K562 (cell line): ENCODE measurements around the gene GPATCH2. TPM values are rescaled to one million over a fixed set of nuclear protein-coding genes. Genes with fewer than 3 reads are reported as not detected.

Experiments
- CEBPZ ChIP-seq: fragments of 150-350 bp; IDR thresholded peaks from 2 replicates; pipeline ENCODE4 v1.6.1; 2014; ENCODE audit warnings: low read depth, mild to moderate bottlenecking, low read length, borderline replicate concordance
- FOSL1 ChIP-seq: fragments of 200-800 bp; sonication (Bioruptor generic); conservative IDR thresholded peaks from 2 replicates; pipeline ENCODE4 v1.6.1; 2016; ENCODE audit warnings: missing genetic modification characterization, missing compliant biosample characterization
- USF1 ChIP-seq: sonication (generic); formaldehyde crosslinking; IDR thresholded peaks from 2 replicates; pipeline ENCODE4 v1.9.0; 2022; ENCODE audit warnings: mild to moderate bottlenecking, missing genetic modification reagents
- ZBTB11 ChIP-seq, 3 experiments: fragments of 200-800 bp in 1 of 3; fragments of 250-450 bp in 1 of 3; fragments of 450-650 bp in 1 of 3; sonication (Bioruptor Pico) in 1 of 3; sonication (Bioruptor generic) in 1 of 3; formaldehyde crosslinking in 1 of 3; IDR thresholded peaks; 2 replicates each; pipeline versions ENCODE4 v1.6.1 to v1.8.0; 2016 to 2022; ENCODE audit warnings: mild to moderate bottlenecking in 2 of 3, missing genetic modification characterization in 2 of 3, missing compliant biosample characterization in 1 of 3, moderate library complexity in 1 of 3
- polyA plus RNA-seq, 8 experiments: library from polyadenylated mRNA; depleted of rRNA in 4 of 8; stranded (reverse) in 5 of 8; unstranded in 3 of 8; fragments of >200 nt; fragmentation: Nextera tagmentation in 2 of 8; fragmentation: Illumina TruSeq in 1 of 8; extraction: Ambion mirVana in 2 of 8; extraction: Trizol in 1 of 8; gene quantifications; 2 replicates each; pipeline versions ENCODE4 v1.2.1 to v1.2.3, GENCODE V29; 2011 to 2014; ENCODE audit warnings: inconsistent platforms in 1 of 8, missing spikeins in 1 of 8
- total RNA-seq, 7 experiments: library from RNA; depleted of rRNA in 6 of 7; stranded (reverse); fragments of >200 nt in 6 of 7; fragmentation: Illumina TruSeq in 2 of 7; extraction: Trizol in 2 of 7; gene quantifications; 2 replicates each; pipeline versions ENCODE4 v1.2.1 to v1.2.3, GENCODE V29; 2011 to 2021; ENCODE audit warnings: low replicate concordance in 1 of 7

GPATCH2 gene
- total and polyA plus RNA-seq, 9 of the 15 experiments (the other 6 are each of a cell fraction or from before 2014, with no cell fraction given): 0.38 to 2.0 (median 0.55) TPM

GRCh38 chr1:217498209-217498608 is 132.7 kb downstream of the GPATCH2 start (continued):
- TF ChIP-seq CEBPZ: no peak
- TF ChIP-seq USF1 (CRISPR knock-in tag): no peak
- TF ChIP-seq ZBTB11 (CRISPR knock-in tag; IDR thresholded peaks at IDR 0.05): no peak
- no peak for TF ChIP-seq FOSL1 (tag)
